Spleen (tissue), 11 donors: ENCODE data around the gene UBE2E2. TPM values are rescaled to one million over a fixed set of nuclear protein-coding genes. Genes with fewer than 3 reads are reported as not detected.

Experiments used
- DNase-seq: peaks from one replicate; pipeline ENCODE4 v3.0.0-alpha.2; 2020
- H3K27ac ChIP-seq, 8 donors: fragments of 200-600 bp; sonication (generic) in 7 of 8; 1 replicate in 4 of 8; 2 replicates in 4 of 8; pipeline versions ENCODE4 v1.5.0 to v1.8.0; 2016 to 2021; ENCODE audit warnings: inconsistent platforms in 4 of 8, mild to moderate bottlenecking in 4 of 8, moderate library complexity in 1 of 8
- H3K27me3 ChIP-seq, 7 donors: fragments of 200-600 bp; sonication (generic) in 6 of 7; replicated peaks in 1 of 7; 1 replicate in 4 of 7; 2 replicates in 3 of 7; pipeline versions ENCODE4 v1.5.0 to v1.8.0; 2016 to 2021; ENCODE audit warnings: inconsistent platforms in 3 of 7, mild to moderate bottlenecking in 1 of 7
- H3K36me3 ChIP-seq, 6 donors: fragments of 200-600 bp; sonication (generic) in 5 of 6; 1 replicate in 4 of 6; 2 replicates in 2 of 6; pipeline versions ENCODE4 v1.5.0 to v1.8.0; 2016 to 2021; ENCODE audit warnings: inconsistent platforms in 2 of 6
- H3K4me1 ChIP-seq, 6 donors: fragments of 200-600 bp; sonication (generic) in 5 of 6; 1 replicate in 3 of 6; 2 replicates in 3 of 6; pipeline versions ENCODE4 v1.5.0 to v1.8.0; 2016 to 2021; ENCODE audit warnings: inconsistent platforms in 3 of 6
- H3K4me3 ChIP-seq, 8 donors: fragments of 200-600 bp; sonication (generic) in 7 of 8; 1 replicate in 4 of 8; 2 replicates in 4 of 8; pipeline versions ENCODE4 v1.5.0 to v1.8.0; 2016 to 2021; ENCODE audit warnings: inconsistent platforms in 4 of 8, mild to moderate bottlenecking in 4 of 8, moderate library complexity in 2 of 8
- H3K9me3 ChIP-seq, 8 donors: fragments of 200-600 bp; sonication (generic) in 7 of 8; 1 replicate in 4 of 8; 2 replicates in 4 of 8; pipeline versions ENCODE4 v1.5.0 to v1.8.0; 2016 to 2021; ENCODE audit warnings: inconsistent platforms in 4 of 8
- POLR2A ChIP-seq, 3 donors: fragments of 450-650 bp; IDR thresholded peaks; one replicate each; pipeline ENCODE4 v1.5.1; 2017; ENCODE audit warnings: antibody characterized with exemption in 3 of 3, mild to moderate bottlenecking in 1 of 3
- POLR2AphosphoS5 ChIP-seq, 3 donors: sonication (generic); formaldehyde crosslinking; IDR thresholded peaks; one replicate each; pipeline ENCODE4 v1.5.1; 2017; ENCODE audit warnings: antibody characterized with exemption in 3 of 3
- WGBS, 5 donors: extraction: QIAGEN DNeasy Blood & Tissue Kit in 3 of 5; methylation state at CpG; one replicate each; pipeline versions ENCODE4 v1.1.5 to v1.1.7; 2013 to 2018; 5-methylcytosine and 5-hydroxymethylcytosine counted together
- intact Hi-C: fragments of 100-400 bp; cut with DNase I; formaldehyde crosslinking; loops from one replicate; pipeline ENCODE4 v1.15.0; 2023; ENCODE audit warnings: low total_unique reads
- polyA plus RNA-seq, 3 donors: library from polyadenylated mRNA; stranded (reverse); fragments of 200-250 nt; gene quantifications; one replicate each; pipeline ENCODE4 v1.2.1, GENCODE V29; 2013
- total RNA-seq, 7 donors: library from RNA; depleted of rRNA in 3 of 7; stranded (reverse); fragments of >200 nt in 3 of 7; fragmentation: NEBNext Ultra II Directional in 4 of 7; extraction: Animal tissue kit (Norgen Biotek cat#: 25700) in 4 of 7; gene quantifications; one replicate each; pipeline versions ENCODE4 v1.1.0 to v1.2.1, GENCODE V29; 2016 to 2021
- TF ChIP-seq, protein P1 (sequence below), 11 experiments: fragments of 200-600 bp in 7 of 11; fragments of 450-650 bp in 4 of 11; sonication (generic) in 4 of 11; IDR thresholded peaks in 8 of 11; conservative IDR thresholded peaks in 3 of 11; 1 replicate in 7 of 11; 2 replicates in 4 of 11; pipeline versions ENCODE4 v1.4.0 to v1.8.0; 2016 to 2021; ENCODE audit warnings: antibody characterized with exemption in 11 of 11, inconsistent platforms in 4 of 11, mild to moderate bottlenecking in 1 of 11
- donor health status: healthy with polysubstance abuse.
- donor health status: DM: no; HTN: no; CAD: no; lungs with moderate emphysema.
- donor health status: DM: no; HTN: no; CAD: no.
- donor health status: Bipolar disorder and iron deficiency.
- donor health status: healthy.
- donor health status: DM: no; HTN: no; CAD: no.
- donor health status: DM: yes; HTN: yes; CAD: no.

The UBE2E2 gene
- total and polyA plus RNA-seq, 10 donors = 27.9 to 87.6 (median 41.2) TPM

GRCh38 chr3:23430781-23431398 is 227.8 kb downstream of the UBE2E2 start:
- 53 to 72% (median 64%) methylated on average over 2 of the region's 2 CpGs for WGBS, 5 donors
- no peak for TF ChIP-seq POLR2A (IDR thresholded peaks at IDR 0.05)
- no peak for TF ChIP-seq POLR2AphosphoS5 (IDR thresholded peaks at IDR 0.05)
- TF ChIP-seq, protein P1, sequence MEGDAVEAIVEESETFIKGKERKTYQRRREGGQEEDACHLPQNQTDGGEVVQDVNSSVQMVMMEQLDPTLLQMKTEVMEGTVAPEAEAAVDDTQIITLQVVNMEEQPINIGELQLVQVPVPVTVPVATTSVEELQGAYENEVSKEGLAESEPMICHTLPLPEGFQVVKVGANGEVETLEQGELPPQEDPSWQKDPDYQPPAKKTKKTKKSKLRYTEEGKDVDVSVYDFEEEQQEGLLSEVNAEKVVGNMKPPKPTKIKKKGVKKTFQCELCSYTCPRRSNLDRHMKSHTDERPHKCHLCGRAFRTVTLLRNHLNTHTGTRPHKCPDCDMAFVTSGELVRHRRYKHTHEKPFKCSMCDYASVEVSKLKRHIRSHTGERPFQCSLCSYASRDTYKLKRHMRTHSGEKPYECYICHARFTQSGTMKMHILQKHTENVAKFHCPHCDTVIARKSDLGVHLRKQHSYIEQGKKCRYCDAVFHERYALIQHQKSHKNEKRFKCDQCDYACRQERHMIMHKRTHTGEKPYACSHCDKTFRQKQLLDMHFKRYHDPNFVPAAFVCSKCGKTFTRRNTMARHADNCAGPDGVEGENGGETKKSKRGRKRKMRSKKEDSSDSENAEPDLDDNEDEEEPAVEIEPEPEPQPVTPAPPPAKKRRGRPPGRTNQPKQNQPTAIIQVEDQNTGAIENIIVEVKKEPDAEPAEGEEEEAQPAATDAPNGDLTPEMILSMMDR (IDR thresholded peaks at IDR 0.05 in 8 of 11, conservative IDR thresholded peaks at IDR 0.05 in 3 of 11) = no peak
- H3K4me3 ChIP-seq = no peak overlapping the region
- no peak for DNase-seq
- peaks cover 0 to 15% (median 2%) of the 10 kb centered on the region in 8 donors for H3K9me3 ChIP-seq
- H3K4me1 ChIP-seq = peaks cover 0 to 20% (median 0%) of the 10 kb centered on the region in 6 donors
- no peaks in the 10 kb centered on the region for H3K27me3 ChIP-seq
- no peaks in the 10 kb centered on the region for H3K36me3 ChIP-seq
- intact Hi-C loops = no loop called here
- no peak overlapping the region for H3K27ac ChIP-seq

- Histone ChIP-seq H3K9me3 (peaks cover 0 to 9% (median 0%) of the 10 kb centered on the region in 8 donors), H3K4me1 (peaks cover 0 to 20% (median 0%) of the 10 kb centered on the region in 6 donors), H3K27ac (no peak overlapping the region), H3K36me3 (no peaks in the 10 kb centered on the region), H3K4me3 (no peak overlapping the region), H3K27me3 (no peaks in the 10 kb centered on the region)
- TF ChIP-seq, protein P1 (IDR thresholded peaks at IDR 0.05 in 8 of 11, conservative IDR thresholded peaks at IDR 0.05 in 3 of 11) = no peak
- TF ChIP-seq POLR2AphosphoS5 (IDR thresholded peaks at IDR 0.05) (no peak), POLR2A (IDR thresholded peaks at IDR 0.05) (no peak)
- DNase-seq = no peak
- WGBS, 5 donors = 80 to 90% (median 84%) methylated on average over 3 of the region's 3 CpGs
- intact Hi-C loops = no loop called here
Observed at GRCh38 chr3:23431764-23432163, 228.6 kb downstream of the UBE2E2 start.

DNA sequence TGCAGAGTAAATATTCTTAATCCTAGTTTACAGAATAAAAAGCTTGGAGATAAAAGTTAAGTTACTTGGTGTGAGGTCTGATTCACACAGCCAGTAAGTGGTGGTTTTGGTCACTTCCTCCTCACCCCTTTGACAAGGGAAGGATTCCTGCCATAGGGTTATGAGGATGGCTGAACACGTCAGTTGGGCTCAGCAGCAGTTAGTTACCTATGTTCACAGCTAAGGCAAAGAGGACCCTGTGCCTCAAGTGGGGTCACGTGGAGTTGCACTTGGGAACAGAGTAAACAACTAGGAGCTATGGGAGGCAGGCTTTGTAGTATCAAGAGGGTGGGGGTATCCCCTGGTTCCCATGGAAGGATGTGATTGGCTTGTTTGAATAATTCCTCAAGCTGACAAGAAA is 232.2 kb downstream of the UBE2E2 start:
- H3K36me3 ChIP-seq = no peaks in the 10 kb centered on the region
- peaks cover 0 to 40% (median 15%) of the 10 kb centered on the region in 6 donors for H3K4me1 ChIP-seq
- DNase-seq = no peak
- no peak for TF ChIP-seq POLR2AphosphoS5 (IDR thresholded peaks at IDR 0.05)
- TF ChIP-seq POLR2A (IDR thresholded peaks at IDR 0.05) = no peak
- no peak overlapping the region for H3K4me3 ChIP-seq
- intact Hi-C loops = no loop called here
- H3K27ac ChIP-seq = no peak overlapping the region
- H3K27me3 ChIP-seq = no peaks in the 10 kb centered on the region
- 65 to 80% (median 69%) methylated on average over 2 of the region's 2 CpGs for WGBS, 5 donors
- no peaks in the 10 kb centered on the region for H3K9me3 ChIP-seq

- H3K27me3 ChIP-seq = no peaks in the 10 kb centered on the region
- no peak overlapping the region for H3K27ac ChIP-seq
- H3K36me3 ChIP-seq = no peaks in the 10 kb centered on the region
- peaks cover under 1 to 42% (median 18%) of the 10 kb centered on the region in 6 donors for H3K4me1 ChIP-seq
- intact Hi-C loops = no loop called here
- no peaks in the 10 kb centered on the region for H3K9me3 ChIP-seq
- TF ChIP-seq POLR2AphosphoS5 (IDR thresholded peaks at IDR 0.05) (no peak), POLR2A (IDR thresholded peaks at IDR 0.05) (no peak)
- TF ChIP-seq, protein P1 (IDR thresholded peaks at IDR 0.05 in 8 of 11, conservative IDR thresholded peaks at IDR 0.05 in 3 of 11) = no peak
- H3K4me3 ChIP-seq = no peak overlapping the region
- WGBS, 5 donors = 93 to 98% (median 97%) methylated on average over 9 of the region's 9 CpGs
- DNase-seq = no peak
Observed at GRCh38 chr3:23435904-23436303, 232.8 kb downstream of the UBE2E2 start.
